Lung (tissue), 12 donors: ENCODE results near the gene CD34. TPM values are rescaled to one million over a fixed set of nuclear protein-coding genes. Genes with fewer than 3 reads are reported as not detected.
"Not testable (repeated sequence)": the region's sequence is repeated elsewhere in the genome, so short reads cannot be mapped to it uniquely, and the experiment has no call there.

ENCODE experiments used
- ATAC-seq: fragments of 200-7000 bp; cut with Tn5 transposase; one replicate; pipeline ENCODE4 v1.9.1; 2020; ENCODE audit warnings: moderate number of reproducible peaks; ENCODE audit not compliant: insufficient read depth, low FRiP score
- DNase-seq, 3 donors: peaks; one replicate each; pipeline ENCODE4 v3.0.0-alpha.2; 2013 to 2017
- H3K27ac ChIP-seq, 2 donors: one replicate each; pipeline ENCODE4 v1.5.1; 2013; ENCODE audit warnings: mild to moderate bottlenecking in 2 of 2, moderate library complexity in 2 of 2, control low read depth in 1 of 2, inconsistent platforms in 1 of 2, low read depth in 1 of 2, low read length in 1 of 2
- H3K27me3 ChIP-seq, 3 donors: one replicate each; pipeline ENCODE4 v1.5.1; 2013; ENCODE audit warnings: low read length in 2 of 3; ENCODE audit not compliant: control insufficient read depth in 3 of 3, insufficient read depth in 3 of 3
- H3K36me3 ChIP-seq, 4 donors: one replicate each; pipeline ENCODE4 v1.5.1; 2013; ENCODE audit warnings: low read length in 4 of 4, mild to moderate bottlenecking in 1 of 4, moderate library complexity in 1 of 4; ENCODE audit not compliant: control insufficient read depth in 4 of 4, insufficient read depth in 4 of 4
- H3K4me1 ChIP-seq, 5 donors: one replicate each; pipeline ENCODE4 v1.5.1; 2013; ENCODE audit warnings: low read length in 5 of 5, mild to moderate bottlenecking in 2 of 5, moderate library complexity in 1 of 5; ENCODE audit not compliant: control insufficient read depth in 5 of 5, insufficient read depth in 5 of 5
- H3K4me3 ChIP-seq: one replicate; pipeline ENCODE4 v1.5.1; 2013; ENCODE audit warnings: mild to moderate bottlenecking, control low read depth, moderate library complexity
- H3K9ac ChIP-seq, 2 donors: one replicate each; pipeline ENCODE4 v1.5.1; 2013; ENCODE audit warnings: low read length in 2 of 2, control low read depth in 1 of 2; ENCODE audit not compliant: insufficient read depth in 1 of 2
- H3K9me3 ChIP-seq, 4 donors: one replicate each; pipeline ENCODE4 v1.5.1; 2013; ENCODE audit warnings: low read length in 3 of 4, mild to moderate bottlenecking in 1 of 4, moderate library complexity in 1 of 4; ENCODE audit not compliant: control insufficient read depth in 4 of 4, insufficient read depth in 3 of 4
- CTCF ChIP-seq: IDR thresholded peaks from 2 replicates; pipeline ENCODE4 v1.5.1; 2012; ENCODE audit warnings: mild to moderate bottlenecking; ENCODE audit errors: control extremely low read depth, extremely low read depth
- WGBS, 2 donors: extraction: QIAGEN DNeasy Blood & Tissue Kit; methylation state at CpG; one replicate each; pipeline ENCODE4 v1.1.7; 2013; 5-methylcytosine and 5-hydroxymethylcytosine counted together
- polyA plus RNA-seq, 2 donors: library from polyadenylated mRNA; stranded (reverse); fragments of 200-250 nt; gene quantifications; one replicate each; pipeline ENCODE4 v1.2.1, GENCODE V29; 2013
- total RNA-seq, 2 donors: library from RNA; depleted of rRNA in 1 of 2; stranded (reverse); fragments of >200 nt in 1 of 2; gene quantifications; one replicate each; pipeline ENCODE4 v1.2.1, GENCODE V29; 2014 to 2021
- donor health status: control.
- donor health status: control.
- donor health status: Bipolar disorder and iron deficiency.
- donor health status: healthy.
- donor health status: DM: yes; HTN: yes; CAD: no.

The CD34 gene
- total and polyA plus RNA-seq, 4 donors = 23.6 to 81.9 (median 37.1) TPM

GRCh38 chr1:207946756-207947155, 35.8 kb upstream of the CD34 start:
- no peaks in the 10 kb centered on the region for H3K9me3 ChIP-seq
- H3K4me3 ChIP-seq = no peak overlapping the region
- no peak overlapping the region for H3K27ac ChIP-seq
- H3K27me3 ChIP-seq = peaks cover 0 to 3% (median 0%) of the 10 kb centered on the region in 3 donors
- TF ChIP-seq CTCF = no peak
- peaks cover 0 to 7% (median 0%) of the 10 kb centered on the region in 5 donors for H3K4me1 ChIP-seq
- no peak for ATAC-seq
- H3K9ac ChIP-seq = no peak overlapping the region
- DNase-seq = no peak
- H3K36me3 ChIP-seq = no peaks in the 10 kb centered on the region
- 71 to 86% methylated on average over 1 of the region's 1 CpG for WGBS, 2 donors

GRCh38 chr1:207944571-207944970, 33.6 kb upstream of the CD34 start:
- TF ChIP-seq CTCF = no peak
- DNase-seq = no peak

GRCh38 chr1:207942337-207942741, 31.4 kb upstream of the CD34 start:
- H3K36me3 ChIP-seq, H3K9ac ChIP-seq, H3K4me1 ChIP-seq, DNase-seq, H3K4me3 ChIP-seq, ATAC-seq, H3K27me3 ChIP-seq, H3K9me3 ChIP-seq: not testable (repeated sequence)
- H3K27ac ChIP-seq = peak overlapping the region in 1 of 2 donors; percentile 83
- WGBS, 2 donors = 46 to 61% methylated on average over 14 of the region's 14 CpGs

More at GRCh38 chr1:207944571-207944970, 33.6 kb upstream of the CD34 start:
- Histone ChIP-seq H3K4me1 (peaks cover 0 to 8% (median 0%) of the 10 kb centered on the region in 5 donors), H3K36me3 (no peaks in the 10 kb centered on the region), H3K27ac (no peak overlapping the region), H3K9ac (no peak overlapping the region), H3K27me3 (no peaks in the 10 kb centered on the region), H3K4me3 (no peak overlapping the region), H3K9me3 (no peaks in the 10 kb centered on the region)
- no peak for ATAC-seq
- 87 to 91% methylated on average over 3 of the region's 3 CpGs for WGBS, 2 donors

GRCh38 chr1:207941665-207942064, 30.7 kb upstream of the CD34 start:
- peak overlapping the region in 1 of 2 donors; percentile 83 for H3K27ac ChIP-seq
- no peak for ATAC-seq

More at GRCh38 chr1:207941665-207942064, 30.7 kb upstream of the CD34 start:
- TF ChIP-seq CTCF = no peak
- Histone ChIP-seq H3K4me3 (no peak overlapping the region), H3K27me3 (no peaks in the 10 kb centered on the region), H3K9me3 (no peaks in the 10 kb centered on the region), H3K4me1 (peaks cover 0 to 3% (median 0%) of the 10 kb centered on the region in 5 donors), H3K36me3 (no peaks in the 10 kb centered on the region), H3K9ac (no peak overlapping the region)
- DNase-seq = peak; percentile 76 to 79 (median 77)
- 26 to 45% methylated on average over 7 of the region's 7 CpGs for WGBS, 2 donors
